ENCODE data around the gene ATP2B2. TPM values are rescaled to one million over a fixed set of nuclear protein-coding genes. Genes with fewer than 3 reads are reported as not detected.

The ATP2B2 gene
- total and polyA plus RNA-seq, 2 experiments from 2014 or later = 0.42 to 0.63 TPM

DNA sequence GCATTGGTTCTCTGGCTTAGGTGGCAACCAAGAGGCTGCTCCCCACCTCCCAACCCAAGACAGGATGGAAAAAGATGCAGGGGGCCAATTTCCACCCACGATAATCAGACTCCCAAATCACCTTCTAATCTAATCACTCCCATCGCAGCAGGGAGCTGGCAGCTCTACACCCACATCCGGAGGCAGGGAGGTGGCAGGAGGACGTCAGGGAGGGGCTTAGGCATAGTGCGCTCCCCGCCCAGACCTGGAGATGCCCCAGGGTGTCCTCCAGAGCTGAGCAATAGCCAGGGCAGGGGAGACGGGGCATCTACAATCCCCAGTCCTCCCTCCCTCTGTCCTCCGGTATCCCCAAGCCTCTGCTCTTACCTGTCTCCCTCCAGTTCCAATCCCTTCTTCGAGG, 114.0 kb downstream of the ATP2B2 start:
- Histone ChIP-seq H3K4me1 (ENCODE audit: insufficient read depth) (peaks cover 18% of the 10 kb centered on the region; the same call in 1 of the 2 replicates), H3K79me2 (replicated peaks; ENCODE audit: insufficient read depth) (no peaks in the 10 kb centered on the region), H4K20me1 (replicated peaks; ENCODE audit: insufficient read depth) (no peaks in the 10 kb centered on the region), H3K4me3 (no peak overlapping the region), H3K4me2 (no peak overlapping the region), H3K36me3 (ENCODE audit: insufficient read depth) (no peaks in the 10 kb centered on the region; the same call in 1 of the 2 replicates), H2AFZ (no peak overlapping the region), H3F3A (replicated peaks; ENCODE audit: low read depth) (no peaks in the 10 kb centered on the region), H3K27me3 (ENCODE audit: insufficient read depth) (no peaks in the 10 kb centered on the region), H3K9me2 (ENCODE audit: insufficient read depth) (no peaks in the 10 kb centered on the region), H3K27ac (ENCODE audit: low read depth) (no peak overlapping the region)
- DNase-seq (ENCODE audit: low spot score) = no peak
- H3K4me1 Mint-ChIP-seq = peaks cover 30% of the 10 kb centered on the region
- H3K9me3 Mint-ChIP-seq = peaks cover 19% of the 10 kb centered on the region
- ATAC-seq = no peak
- H3K4me3 Mint-ChIP-seq = no peak overlapping the region
- H3K27ac Mint-ChIP-seq = no peak overlapping the region
- TF ChIP-seq, protein P1, sequence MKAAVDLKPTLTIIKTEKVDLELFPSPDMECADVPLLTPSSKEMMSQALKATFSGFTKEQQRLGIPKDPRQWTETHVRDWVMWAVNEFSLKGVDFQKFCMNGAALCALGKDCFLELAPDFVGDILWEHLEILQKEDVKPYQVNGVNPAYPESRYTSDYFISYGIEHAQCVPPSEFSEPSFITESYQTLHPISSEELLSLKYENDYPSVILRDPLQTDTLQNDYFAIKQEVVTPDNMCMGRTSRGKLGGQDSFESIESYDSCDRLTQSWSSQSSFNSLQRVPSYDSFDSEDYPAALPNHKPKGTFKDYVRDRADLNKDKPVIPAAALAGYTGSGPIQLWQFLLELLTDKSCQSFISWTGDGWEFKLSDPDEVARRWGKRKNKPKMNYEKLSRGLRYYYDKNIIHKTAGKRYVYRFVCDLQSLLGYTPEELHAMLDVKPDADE (IDR thresholded peaks at IDR 0.05) = no peak
- TF ChIP-seq NANOG (IDR thresholded peaks at IDR 0.05; ENCODE audit: borderline replicate concordance) (no peak), CREB1 (CRISPR knock-in tag; IDR thresholded peaks at IDR 0.05; ENCODE audit: low read depth) (no peak), STAT1 (IDR thresholded peaks at IDR 0.05; ENCODE audit: unreplicated experiment) (no peak)
- TF ChIP-seq, protein P2, sequence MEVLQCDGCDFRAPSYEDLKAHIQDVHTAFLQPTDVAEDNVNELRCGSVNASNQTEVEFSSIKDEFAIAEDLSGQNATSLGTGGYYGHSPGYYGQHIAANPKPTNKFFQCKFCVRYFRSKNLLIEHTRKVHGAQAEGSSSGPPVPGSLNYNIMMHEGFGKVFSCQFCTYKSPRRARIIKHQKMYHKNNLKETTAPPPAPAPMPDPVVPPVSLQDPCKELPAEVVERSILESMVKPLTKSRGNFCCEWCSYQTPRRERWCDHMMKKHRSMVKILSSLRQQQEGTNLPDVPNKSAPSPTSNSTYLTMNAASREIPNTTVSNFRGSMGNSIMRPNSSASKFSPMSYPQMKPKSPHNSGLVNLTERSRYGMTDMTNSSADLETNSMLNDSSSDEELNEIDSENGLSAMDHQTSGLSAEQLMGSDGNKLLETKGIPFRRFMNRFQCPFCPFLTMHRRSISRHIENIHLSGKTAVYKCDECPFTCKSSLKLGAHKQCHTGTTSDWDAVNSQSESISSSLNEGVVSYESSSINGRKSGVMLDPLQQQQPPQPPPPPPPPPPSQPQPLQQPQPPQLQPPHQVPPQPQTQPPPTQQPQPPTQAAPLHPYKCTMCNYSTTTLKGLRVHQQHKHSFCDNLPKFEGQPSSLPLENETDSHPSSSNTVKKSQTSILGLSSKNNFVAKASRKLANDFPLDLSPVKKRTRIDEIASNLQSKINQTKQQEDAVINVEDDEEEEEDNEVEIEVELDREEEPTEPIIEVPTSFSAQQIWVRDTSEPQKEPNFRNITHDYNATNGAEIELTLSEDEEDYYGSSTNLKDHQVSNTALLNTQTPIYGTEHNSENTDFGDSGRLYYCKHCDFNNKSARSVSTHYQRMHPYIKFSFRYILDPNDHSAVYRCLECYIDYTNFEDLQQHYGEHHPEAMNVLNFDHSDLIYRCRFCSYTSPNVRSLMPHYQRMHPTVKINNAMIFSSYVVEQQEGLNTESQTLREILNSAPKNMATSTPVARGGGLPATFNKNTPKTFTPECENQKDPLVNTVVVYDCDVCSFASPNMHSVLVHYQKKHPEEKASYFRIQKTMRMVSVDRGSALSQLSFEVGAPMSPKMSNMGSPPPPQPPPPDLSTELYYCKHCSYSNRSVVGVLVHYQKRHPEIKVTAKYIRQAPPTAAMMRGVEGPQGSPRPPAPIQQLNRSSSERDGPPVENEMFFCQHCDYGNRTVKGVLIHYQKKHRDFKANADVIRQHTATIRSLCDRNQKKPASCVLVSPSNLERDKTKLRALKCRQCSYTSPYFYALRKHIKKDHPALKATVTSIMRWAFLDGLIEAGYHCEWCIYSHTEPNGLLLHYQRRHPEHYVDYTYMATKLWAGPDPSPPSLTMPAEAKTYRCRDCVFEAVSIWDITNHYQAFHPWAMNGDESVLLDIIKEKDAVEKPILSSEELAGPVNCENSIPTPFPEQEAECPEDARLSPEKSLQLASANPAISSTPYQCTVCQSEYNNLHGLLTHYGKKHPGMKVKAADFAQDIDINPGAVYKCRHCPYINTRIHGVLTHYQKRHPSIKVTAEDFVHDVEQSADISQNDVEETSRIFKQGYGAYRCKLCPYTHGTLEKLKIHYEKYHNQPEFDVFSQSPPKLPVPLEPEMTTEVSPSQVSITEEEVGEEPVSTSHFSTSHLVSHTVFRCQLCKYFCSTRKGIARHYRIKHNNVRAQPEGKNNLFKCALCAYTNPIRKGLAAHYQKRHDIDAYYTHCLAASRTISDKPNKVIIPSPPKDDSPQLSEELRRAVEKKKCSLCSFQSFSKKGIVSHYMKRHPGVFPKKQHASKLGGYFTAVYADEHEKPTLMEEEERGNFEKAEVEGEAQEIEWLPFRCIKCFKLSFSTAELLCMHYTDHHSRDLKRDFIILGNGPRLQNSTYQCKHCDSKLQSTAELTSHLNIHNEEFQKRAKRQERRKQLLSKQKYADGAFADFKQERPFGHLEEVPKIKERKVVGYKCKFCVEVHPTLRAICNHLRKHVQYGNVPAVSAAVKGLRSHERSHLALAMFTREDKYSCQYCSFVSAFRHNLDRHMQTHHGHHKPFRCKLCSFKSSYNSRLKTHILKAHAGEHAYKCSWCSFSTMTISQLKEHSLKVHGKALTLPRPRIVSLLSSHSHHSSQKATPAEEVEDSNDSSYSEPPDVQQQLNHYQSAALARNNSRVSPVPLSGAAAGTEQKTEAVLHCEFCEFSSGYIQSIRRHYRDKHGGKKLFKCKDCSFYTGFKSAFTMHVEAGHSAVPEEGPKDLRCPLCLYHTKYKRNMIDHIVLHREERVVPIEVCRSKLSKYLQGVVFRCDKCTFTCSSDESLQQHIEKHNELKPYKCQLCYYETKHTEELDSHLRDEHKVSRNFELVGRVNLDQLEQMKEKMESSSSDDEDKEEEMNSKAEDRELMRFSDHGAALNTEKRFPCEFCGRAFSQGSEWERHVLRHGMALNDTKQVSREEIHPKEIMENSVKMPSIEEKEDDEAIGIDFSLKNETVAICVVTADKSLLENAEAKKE (CRISPR knock-in tag; IDR thresholded peaks at IDR 0.05) = no peak
- 0 out of 3 replicates have a peak, but pooled peaks cover 3% of the 10 kb centered on the region for H3K36me3 Mint-ChIP-seq (ENCODE audit: low read depth)
- H3K27me3 Mint-ChIP-seq (ENCODE audit: insufficient read depth, low read depth, poor library complexity) = peaks cover 6% of the 10 kb centered on the region

Data from GM23338 (cell line).